HL-60 (cell line): ENCODE data around the gene MYO3B.

Experiments
- DNase-seq, 2 experiments: peaks; one replicate each; pipeline ENCODE4 v3.0.0-alpha.2; 2010 to 2020; ENCODE audit warnings: low read depth in 1 of 2, low spot score in 1 of 2
- H3K27ac ChIP-seq: fragments of 250-450 bp; sonication (Bioruptor Pico); replicated peaks from 2 replicates; pipeline ENCODE4 v1.5.1; 2020; ENCODE audit warnings: mild to moderate bottlenecking, moderate library complexity
- H3K27me3 ChIP-seq: fragments of 250-450 bp; sonication (Bioruptor Pico); 2 replicates; pipeline ENCODE4 v1.5.1; 2021; ENCODE audit warnings: mild to moderate bottlenecking, moderate library complexity; ENCODE audit not compliant: insufficient read depth, poor library complexity, severe bottlenecking
- H3K4me3 ChIP-seq: replicated peaks from 2 replicates; pipeline ENCODE4 v1.5.1; 2011; ENCODE audit warnings: mild to moderate bottlenecking, control low read depth, low read length; ENCODE audit not compliant: insufficient read depth
- CTCF ChIP-seq: IDR thresholded peaks from one replicate; pipeline ENCODE4 v1.5.1; 2011; ENCODE audit warnings: low read length, control low read depth, inconsistent platforms; ENCODE audit not compliant: insufficient read depth
- GABPA ChIP-seq: IDR thresholded peaks from 2 replicates; pipeline ENCODE4 v1.6.1; 2012; ENCODE audit warnings: low read depth
- POLR2AphosphoS5 ChIP-seq: IDR thresholded peaks from 2 replicates; pipeline ENCODE4 v1.6.1; 2012; ENCODE audit warnings: low read depth
- REST ChIP-seq: IDR thresholded peaks from 2 replicates; pipeline ENCODE4 v1.6.1; 2012; ENCODE audit warnings: low read depth; ENCODE audit not compliant: insufficient replicate concordance
- SPI1 ChIP-seq: IDR thresholded peaks from 2 replicates; pipeline ENCODE4 v1.6.1; 2012; ENCODE audit warnings: low read depth, mild to moderate bottlenecking, borderline replicate concordance

The MYO3B gene

GRCh38 chr2:170371231-170371998 lies 193.5 kb downstream of the MYO3B start:
- Histone ChIP-seq H3K4me3 (no peak overlapping the region), H3K27ac (no peak overlapping the region), H3K27me3 (peaks cover 8% of the 10 kb centered on the region)
- no peak for TF ChIP-seq REST
- no peak for TF ChIP-seq GABPA
- no peak for TF ChIP-seq CTCF
- DNase-seq, result no peak

GRCh38 chr2:170375192-170375591 lies 197.2 kb downstream of the MYO3B start:
- DNase-seq, result no peak
- H3K27ac ChIP-seq, result no peak overlapping the region
- H3K27me3 ChIP-seq, result no peaks in the 10 kb centered on the region
- no peak overlapping the region for H3K4me3 ChIP-seq
- TF ChIP-seq REST (no peak), GABPA (no peak), CTCF (no peak), POLR2AphosphoS5 (no peak), SPI1 (no peak)

- H3K27ac ChIP-seq, result no peak overlapping the region
- TF ChIP-seq POLR2AphosphoS5, result no peak
- TF ChIP-seq REST, result no peak
- H3K4me3 ChIP-seq, result no peak overlapping the region
- no peak for DNase-seq
- no peaks in the 10 kb centered on the region for H3K27me3 ChIP-seq
These were observed 199.7 kb downstream of the MYO3B start for GRCh38 chr2:170377500-170378207.
